K562 (cell line): ENCODE measurements around the gene SLC24A3. TPM values are rescaled to one million over a fixed set of nuclear protein-coding genes. Genes with fewer than 3 reads are reported as not detected.

Source experiments
- ATAC-seq: fragments of 200-7000 bp; cut with Tn5 transposase; 3 replicates; pipeline ENCODE4 v1.9.1; 2020; ENCODE audit warnings: moderate library complexity
- BruUV-seq: library from RNA; stranded (reverse); fragments of 400-500 nt; replicated peaks from 2 replicates; lab custom pipeline; 2021; lab: Mats Ljungman, UMichigan
- CTCF ChIA-PET: fragments of 300-600 bp; formaldehyde crosslinking; extraction: SDS; loops from one replicate; lab custom pipeline; 2021; ENCODE audit warnings: low intra/inter-chr PET ratio; lab: Yijun Ruan, JAX
- POLR2A ChIA-PET: fragments of 300-600, 350-650 bp; sonication (Branson Sonifier 250); formaldehyde crosslinking; extraction: SDS; loops from one replicate; lab custom pipeline; 2021; ENCODE audit warnings: antibody characterized with exemption, inconsistent platforms; lab: Yijun Ruan, JAX
- DNase-seq, 4 experiments: peaks; one replicate each; pipeline versions ENCODE4 v3.0.0 to v3.0.0-alpha.2; 2011 to 2018; ENCODE audit warnings: low spot score in 3 of 4, mixed read lengths in 3 of 4; ENCODE audit errors: extremely low read depth in 1 of 4
- FAIRE-seq: peaks from 2 replicates; lab custom pipeline; 2011; peaks lifted over from hg19 to GRCh38; lab: Jason Lieb, UNC
- H2AFZ ChIP-seq: 2 replicates; pipeline ENCODE4 v1.6.0; 2011; ENCODE audit warnings: low read depth, low read length, control low read depth, inconsistent platforms
- H3K27ac ChIP-seq: fragments of 200-600 bp; 3 replicates; pipeline ENCODE4 v1.8.0; 2011; ENCODE audit warnings: low read depth, mild to moderate bottlenecking, control low read depth, inconsistent platforms, low read length, moderate library complexity, mixed read lengths; ENCODE audit errors: extremely low read depth
- H3K27me3 ChIP-seq, 2 experiments: fragments of 300-600 bp in 1 of 2; 2 replicates in 1 of 2; 3 replicates in 1 of 2; pipeline versions ENCODE4 v1.6.0 to v1.8.0; 2011; ENCODE audit warnings: inconsistent platforms in 2 of 2, low read length in 2 of 2, mild to moderate bottlenecking in 1 of 2, mixed read lengths in 1 of 2, moderate library complexity in 1 of 2; ENCODE audit not compliant: control insufficient read depth in 2 of 2, insufficient read depth in 2 of 2
- H3K36me3 ChIP-seq: fragments of 300-600 bp; 3 replicates; pipeline ENCODE4 v1.8.0; 2011; ENCODE audit warnings: mild to moderate bottlenecking, low read length, inconsistent platforms; ENCODE audit not compliant: control insufficient read depth, insufficient read depth
- H3K4me1 ChIP-seq, 2 experiments: fragments of 200-600 bp in 1 of 2; replicated peaks in 1 of 2; 2 replicates in 1 of 2; 3 replicates in 1 of 2; pipeline versions ENCODE4 v1.5.1 to v1.8.0; 2011; ENCODE audit warnings: inconsistent platforms in 2 of 2, low read length in 2 of 2, mild to moderate bottlenecking in 1 of 2, mixed read lengths in 1 of 2, moderate library complexity in 1 of 2; ENCODE audit not compliant: control insufficient read depth in 2 of 2, insufficient read depth in 2 of 2
- H3K4me2 ChIP-seq: 2 replicates; pipeline ENCODE4 v1.6.1; 2011; ENCODE audit warnings: low read length, control low read depth, inconsistent platforms, mixed read lengths; ENCODE audit not compliant: insufficient read depth
- H3K4me3 ChIP-seq: fragments of 200-600 bp; sonication (generic), shearing (Covaris generic); 2 replicates; pipeline ENCODE4 v1.5.1; 2016; ENCODE audit warnings: control low read depth, inconsistent platforms
- H3K79me2 ChIP-seq: fragments of 200-600 bp; 3 replicates; pipeline ENCODE4 v1.8.0; 2011; ENCODE audit warnings: low read length, inconsistent platforms; ENCODE audit not compliant: control insufficient read depth, insufficient read depth
- H3K9ac ChIP-seq, 2 experiments: 2 replicates each; pipeline versions ENCODE4 v1.6.0 to v1.6.1; 2011; ENCODE audit warnings: low read depth in 2 of 2, low read length in 2 of 2, control low read depth in 1 of 2, inconsistent platforms in 1 of 2, mild to moderate bottlenecking in 1 of 2, mixed read lengths in 1 of 2; ENCODE audit not compliant: insufficient read depth in 1 of 2
- H3K9me1 ChIP-seq: one replicate; pipeline ENCODE4 v1.6.0; 2011; ENCODE audit warnings: inconsistent platforms, mild to moderate bottlenecking, low read length, moderate library complexity; ENCODE audit not compliant: control insufficient read depth, insufficient read depth
- H3K9me3 ChIP-seq: replicated peaks from 2 replicates; pipeline ENCODE4 v1.5.1; 2011; ENCODE audit warnings: low read depth, low read length, inconsistent platforms; ENCODE audit not compliant: control insufficient read depth, insufficient read depth
- H4K20me1 ChIP-seq: replicated peaks from 2 replicates; pipeline ENCODE4 v1.6.1; 2011; ENCODE audit warnings: low read length, inconsistent platforms, mixed read lengths; ENCODE audit not compliant: control insufficient read depth, insufficient read depth
- BRD9 ChIP-seq: fragments of 450-650 bp; IDR thresholded peaks from 2 replicates; pipeline ENCODE4 v1.6.1; 2018; ENCODE audit warnings: low read depth; ENCODE audit not compliant: partially characterized antibody
- ELF2 ChIP-seq: fragments of 250-450 bp; sonication (Bioruptor Pico); IDR thresholded peaks from 2 replicates; pipeline ENCODE4 v1.5.0; 2021; ENCODE audit warnings: mild to moderate bottlenecking
- GABPB2 ChIP-seq: fragments of 250-450 bp; sonication (Bioruptor Pico); conservative IDR thresholded peaks from 2 replicates; pipeline ENCODE4 v1.5.1; 2021; ENCODE audit warnings: mild to moderate bottlenecking
- TFAM ChIP-seq: fragments of 250-450 bp; sonication (Bioruptor Pico); conservative IDR thresholded peaks from 2 replicates; pipeline ENCODE4 v1.5.0; 2021; ENCODE audit warnings: mild to moderate bottlenecking, moderate library complexity
- ZBTB33 ChIP-seq: sonication (generic); formaldehyde crosslinking; IDR thresholded peaks from 2 replicates; pipeline ENCODE4 v1.8.1; 2023; ENCODE audit warnings: mild to moderate bottlenecking, missing genetic modification reagents
- ZNF140 ChIP-seq: fragments of 250-450 bp; sonication (Bioruptor Pico); IDR thresholded peaks from 2 replicates; pipeline ENCODE4 v1.8.0; 2021; ENCODE audit warnings: moderate library complexity, mild to moderate bottlenecking, inconsistent platforms
- ZNF507 ChIP-seq: conservative IDR thresholded peaks from 2 replicates; pipeline ENCODE4 v1.6.1; 2017; ENCODE audit warnings: missing genetic modification characterization, missing compliant biosample characterization
- ZNF830 ChIP-seq: fragments of 250-450 bp; sonication (Bioruptor Pico); IDR thresholded peaks from 2 replicates; pipeline ENCODE4 v1.5.0; 2021; ENCODE audit warnings: mild to moderate bottlenecking
- WGBS: fragments of 100-300 bp; shearing (Covaris generic); methylation state at CpG from one replicate; pipeline ENCODE4 v1.1.6; 2016; ENCODE audit warnings: low coverage, mixed read lengths; ENCODE audit not compliant: insufficient coverage; ENCODE audit errors: missing lambda C conversion rate; 5-methylcytosine and 5-hydroxymethylcytosine counted together
- in situ Hi-C: fragments of 300-500 bp; cut with MboI; formaldehyde crosslinking; loops from 4 replicates; pipeline ENCODE4 v1.15.0; 2018; ENCODE audit warnings: inconsistent platforms, mixed read lengths
- intact Hi-C: fragments of 100-400 bp; cut with micrococcal nuclease; formaldehyde crosslinking; loops from 2 replicates; pipeline ENCODE4 v1.14.2; 2022
- polyA plus RNA-seq, 8 experiments: library from polyadenylated mRNA; depleted of rRNA in 4 of 8; stranded (reverse) in 5 of 8; unstranded in 3 of 8; fragments of >200 nt; fragmentation: Nextera tagmentation in 2 of 8; fragmentation: Illumina TruSeq in 1 of 8; extraction: Ambion mirVana in 2 of 8; extraction: Trizol in 1 of 8; gene quantifications; 2 replicates each; pipeline versions ENCODE4 v1.2.1 to v1.2.3, GENCODE V29; 2011 to 2014; ENCODE audit warnings: inconsistent platforms in 1 of 8, missing spikeins in 1 of 8
- total RNA-seq, 7 experiments: library from RNA; depleted of rRNA in 6 of 7; stranded (reverse); fragments of >200 nt in 6 of 7; fragmentation: Illumina TruSeq in 2 of 7; extraction: Trizol in 2 of 7; gene quantifications; 2 replicates each; pipeline versions ENCODE4 v1.2.1 to v1.2.3, GENCODE V29; 2011 to 2021; ENCODE audit warnings: low replicate concordance in 1 of 7

SLC24A3 gene
- total and polyA plus RNA-seq, 9 of the 15 experiments (the other 6 are each of a cell fraction or from before 2014, with no cell fraction given) = not detected

- intact Hi-C loops = no loop called here
Observed at GRCh38 chr20:19408971-19409370, 196.5 kb downstream of the SLC24A3 start.

GRCh38 chr20:19411811-19412210, 199.4 kb downstream of the SLC24A3 start:
- no peak for FAIRE-seq
- in situ Hi-C loops = no loop called here
- H3K9ac ChIP-seq = no peak overlapping the region
- DNase-seq = no peak
- H3K4me3 ChIP-seq = no peak overlapping the region
- H3K9me1 ChIP-seq = no peaks in the 10 kb centered on the region
- intact Hi-C loops = no loop called here
- H3K27me3 ChIP-seq = no peaks in the 10 kb centered on the region
- no peaks in the 10 kb centered on the region for H4K20me1 ChIP-seq
- no peak overlapping the region for H3K27ac ChIP-seq
- POLR2A ChIA-PET = interaction anchor here (0.6 kb wide), 1 partner anchor 106 kb away, joined by 3 read pairs; no protein-coding TSS in a partner anchor
- no peak for TF ChIP-seq GABPB2 (CRISPR knock-in tag)
- TF ChIP-seq TFAM = no peak
- no peak for TF ChIP-seq ZBTB33 (CRISPR knock-in tag)
- TF ChIP-seq, all 486 proteins: peak for 0
- WGBS = 0% methylated on average over 3 of the region's 3 CpGs
- Histone ChIP-seq H3K79me2 (no peaks in the 10 kb centered on the region), H3K4me2 (no peak overlapping the region), H3K36me3 (no peaks in the 10 kb centered on the region), H2AFZ (no peak overlapping the region), H3K9me3 (no peaks in the 10 kb centered on the region), H3K4me1 (no peaks in the 10 kb centered on the region)
- ATAC-seq = no peak
- BruUV-seq = no TSS peak
- CTCF ChIA-PET = no interaction called here

More at GRCh38 chr20:19408971-19409370, 196.5 kb downstream of the SLC24A3 start:
- Histone ChIP-seq H3K79me2 (no peaks in the 10 kb centered on the region), H3K4me3 (no peak overlapping the region), H3K27me3 (no peaks in the 10 kb centered on the region), H2AFZ (no peak overlapping the region), H4K20me1 (no peaks in the 10 kb centered on the region), H3K36me3 (no peaks in the 10 kb centered on the region), H3K9ac (no peak overlapping the region), H3K4me1 (no peaks in the 10 kb centered on the region), H3K27ac (no peak overlapping the region), H3K9me3 (no peaks in the 10 kb centered on the region), H3K9me1 (no peaks in the 10 kb centered on the region), H3K4me2 (no peak overlapping the region)
- in situ Hi-C loops = no loop called here
- no TSS peak for BruUV-seq
- POLR2A ChIA-PET = no interaction called here
- ATAC-seq (no peak), DNase-seq (no peak), FAIRE-seq (no peak)
- 0% methylated on average over 3 of the region's 4 CpGs for WGBS
- CTCF ChIA-PET = no interaction called here
- TF ChIP-seq ZNF507 = no peak
- TF ChIP-seq ELF2 (CRISPR knock-in tag) = no peak
- TF ChIP-seq ZNF830 (CRISPR knock-in tag) = no peak
- TF ChIP-seq ZNF140 (CRISPR knock-in tag) = no peak
- TF ChIP-seq BRD9 = no peak
